GM23248 (cell line): ENCODE measurements around the gene EXOSC5.

Experiments
- EZH2 ChIP-seq: fragments of 200-600 bp; sonication (generic); IDR thresholded peaks from 2 replicates; pipeline ENCODE4 v1.6.1; 2018; ENCODE audit warnings: antibody characterized with exemption, mild to moderate bottlenecking; ENCODE audit not compliant: insufficient read depth, poor library complexity, severe bottlenecking
- EZH2phosphoT487 ChIP-seq: fragments of 200-600 bp; sonication (generic); IDR thresholded peaks from 2 replicates; pipeline ENCODE4 v1.6.1; 2018; ENCODE audit warnings: antibody characterized with exemption, moderate library complexity, mild to moderate bottlenecking, low read depth; ENCODE audit not compliant: insufficient read depth

- TF ChIP-seq EZH2 (no peak), EZH2phosphoT487 (no peak)
Observed at GRCh38 chr19:41409288-41409687, 12.1 kb upstream of the EXOSC5 start.
